ENCODE measurements around the gene TMEM175.

GRCh38 chr4:982291-982690, 50.0 kb downstream of the TMEM175 start:
- no peak for TF ChIP-seq CTCF (IDR thresholded peaks at IDR 0.05)
- no peak for TF ChIP-seq ZFX (IDR thresholded peaks at IDR 0.05; ENCODE audit: borderline replicate concordance)
